Erythroblast (primary cell): ENCODE measurements around the gene ZFPM1.

ENCODE experiments used
- GATA1 ChIP-seq: IDR thresholded peaks from 2 replicates; pipeline ENCODE4 v1.6.1; 2011; ENCODE audit warnings: low read depth, mild to moderate bottlenecking, control low read depth, low read length, moderate library complexity
- POLR2A ChIP-seq: IDR thresholded peaks from 2 replicates; pipeline ENCODE4 v1.6.1; 2011; ENCODE audit warnings: mild to moderate bottlenecking, low read length

- TF ChIP-seq POLR2A (no peak), GATA1 (no peak)
Measured at GRCh38 chr16:88526906-88527185, 73.8 kb downstream of the ZFPM1 start.
